GM12878 (cell line): ENCODE results near the gene AUNIP. TPM values are rescaled to one million over a fixed set of nuclear protein-coding genes. Genes with fewer than 3 reads are reported as not detected.
A peak's percentile ranks its signal among the peaks of the same experiment; 100 is the strongest.

Source experiments
- ATAC-seq: fragments of 200-7000 bp; cut with Tn5 transposase; 3 replicates; pipeline ENCODE4 v1.9.1; 2020; ENCODE audit warnings: mild to moderate bottlenecking, moderate library complexity
- BruUV-seq: library from RNA; stranded (reverse); fragments of 400-500 nt; replicated peaks from 2 replicates; lab custom pipeline; 2021; lab: Mats Ljungman, UMichigan
- CTCF ChIA-PET: fragments of 300-600 bp; sonication (Branson Sonifier 250); formaldehyde crosslinking; extraction: SDS; loops from one replicate; lab custom pipeline; 2021; ENCODE audit warnings: inconsistent platforms; lab: Yijun Ruan, JAX
- POLR2A ChIA-PET: fragments of 350-600 bp; formaldehyde crosslinking; extraction: SDS; loops from one replicate; lab custom pipeline; 2021; ENCODE audit warnings: inconsistent platforms; lab: Charles Lee
- RAD21 ChIA-PET: fragments of 300-600 bp; sonication (Branson Sonifier 250); formaldehyde crosslinking; loops from one replicate; lab custom pipeline; 2023; ENCODE audit warnings: antibody characterized with exemption; ENCODE audit not compliant: unreplicated experiment; lab: Charles Lee
- SMC1A ChIA-PET: fragments of 300-600 bp; sonication (Branson Sonifier 250); formaldehyde crosslinking; loops from one replicate; lab custom pipeline; 2023; ENCODE audit not compliant: unreplicated experiment, uncharacterized antibody; lab: Charles Lee
- DNase-seq: peaks from one replicate; pipeline ENCODE4 v3.0.0-alpha.2; 2011; ENCODE audit warnings: low read depth, low spot score
- FAIRE-seq: peaks from 3 replicates; lab custom pipeline; 2011; peaks lifted over from hg19 to GRCh38; lab: Jason Lieb, UNC
- H2AFZ ChIP-seq: 2 replicates; pipeline ENCODE4 v1.6.0; 2011; ENCODE audit warnings: low read depth, low read length, control low read depth; ENCODE audit not compliant: control insufficient read depth
- H3K27ac ChIP-seq: 2 replicates; pipeline ENCODE4 v1.5.1; 2011; ENCODE audit warnings: control low read depth; ENCODE audit not compliant: control insufficient read depth, insufficient read depth
- H3K27me3 ChIP-seq, 2 experiments: replicated peaks in 1 of 2; 2 replicates each; pipeline versions ENCODE4 v1.6.0 to v1.6.1; 2011; ENCODE audit warnings: low read length in 1 of 2; ENCODE audit not compliant: control insufficient read depth in 2 of 2, insufficient read depth in 2 of 2
- H3K36me3 ChIP-seq, 2 experiments: 2 replicates each; pipeline ENCODE4 v1.5.1; 2011; ENCODE audit warnings: low read length in 1 of 2; ENCODE audit not compliant: control insufficient read depth in 2 of 2, insufficient read depth in 2 of 2
- H3K4me1 ChIP-seq: 2 replicates; pipeline ENCODE4 v1.6.1; 2011; ENCODE audit warnings: mild to moderate bottlenecking, low read length, moderate library complexity, mixed read lengths; ENCODE audit not compliant: control insufficient read depth, insufficient read depth
- H3K4me2 ChIP-seq: 2 replicates; pipeline ENCODE4 v1.6.0; 2011; ENCODE audit warnings: control low read depth; ENCODE audit not compliant: control insufficient read depth, insufficient read depth
- H3K4me3 ChIP-seq: fragments of 200-600 bp; sonication (generic); 2 replicates; pipeline ENCODE4 v1.5.1; 2016
- H3K79me2 ChIP-seq: 2 replicates; pipeline ENCODE4 v1.6.0; 2011; ENCODE audit warnings: low read length; ENCODE audit not compliant: control insufficient read depth, insufficient read depth
- H3K9ac ChIP-seq: 2 replicates; pipeline ENCODE4 v1.8.0; 2011; ENCODE audit warnings: low read length, control low read depth, mixed read lengths; ENCODE audit not compliant: control insufficient read depth, insufficient read depth
- H3K9me3 ChIP-seq: replicated peaks from 3 replicates; pipeline ENCODE4 v1.5.1; 2011; ENCODE audit warnings: mild to moderate bottlenecking, low read length; ENCODE audit not compliant: control insufficient read depth, insufficient read depth
- H4K20me1 ChIP-seq: 2 replicates; pipeline ENCODE4 v1.6.0; 2011; ENCODE audit not compliant: control insufficient read depth, insufficient read depth
- DPF2 ChIP-seq: fragments of 450-650 bp; IDR thresholded peaks from 2 replicates; pipeline ENCODE4 v1.6.1; 2017; ENCODE audit warnings: mild to moderate bottlenecking
- GATAD2B ChIP-seq: fragments of 450-650 bp; conservative IDR thresholded peaks from 2 replicates; pipeline ENCODE4 v1.6.1; 2017; ENCODE audit warnings: low read depth, mild to moderate bottlenecking, moderate library complexity
- IKZF1 ChIP-seq: fragments of 450-650 bp; conservative IDR thresholded peaks from 2 replicates; pipeline ENCODE4 v1.6.1; 2017; ENCODE audit warnings: antibody characterized with exemption, mild to moderate bottlenecking
- IKZF2 ChIP-seq, 2 experiments: fragments of 450-650 bp; IDR thresholded peaks; 2 replicates each; pipeline ENCODE4 v1.6.1; 2017; ENCODE audit warnings: mild to moderate bottlenecking in 2 of 2, moderate library complexity in 2 of 2
- LARP7 ChIP-seq: fragments of 450-650 bp; IDR thresholded peaks from 2 replicates; pipeline ENCODE4 v1.6.1; 2017; ENCODE audit warnings: mild to moderate bottlenecking
- MEF2B ChIP-seq: fragments of 450-650 bp; IDR thresholded peaks from 2 replicates; pipeline ENCODE4 v1.6.1; 2018; ENCODE audit warnings: mild to moderate bottlenecking, moderate library complexity; ENCODE audit not compliant: partially characterized antibody, poor library complexity, severe bottlenecking
- MTA2 ChIP-seq: fragments of 450-650 bp; IDR thresholded peaks from 2 replicates; pipeline ENCODE4 v1.6.1; 2016; ENCODE audit warnings: low read depth, mild to moderate bottlenecking, moderate library complexity
- RUNX3 ChIP-seq: IDR thresholded peaks from 2 replicates; pipeline ENCODE4 v1.6.1; 2012; ENCODE audit warnings: low read length, inconsistent platforms
- SPI1 ChIP-seq: IDR thresholded peaks from 2 replicates; pipeline ENCODE4 v1.6.1; 2011; ENCODE audit warnings: low read depth, mild to moderate bottlenecking, low read length, moderate library complexity, borderline replicate concordance; ENCODE audit not compliant: insufficient read depth
- SRF ChIP-seq, 2 experiments: IDR thresholded peaks; 2 replicates each; pipeline ENCODE4 v1.6.1; 2011; ENCODE audit warnings: low read depth in 2 of 2, low read length in 2 of 2, mild to moderate bottlenecking in 1 of 2, moderate library complexity in 1 of 2
- ZNF274 ChIP-seq: IDR thresholded peaks from one replicate; pipeline ENCODE4 v1.8.0; 2011; ENCODE audit not compliant: insufficient read length, insufficient read depth
- WGBS: methylation state at CpG from one replicate; pipeline ENCODE4 v1.1.6; 2016; ENCODE audit warnings: low lambda C conversion rate; ENCODE audit not compliant: insufficient replicate concordance, insufficient coverage; ENCODE audit errors: missing lambda C conversion rate; 5-methylcytosine and 5-hydroxymethylcytosine counted together
- in situ Hi-C: fragments of 300-500 bp; cut with MboI; formaldehyde crosslinking; loops from 9 replicates; pipeline ENCODE4 v1.14.3; 2018; ENCODE audit warnings: mixed read lengths
- intact Hi-C: fragments of 100-400 bp; cut with micrococcal nuclease; formaldehyde crosslinking; loops from one replicate; pipeline ENCODE4 v1.14.2; 2022; ENCODE audit not compliant: unreplicated experiment
- polyA plus RNA-seq, 11 experiments: library from polyadenylated mRNA; depleted of rRNA in 4 of 11; unstranded in 6 of 11; stranded (reverse) in 5 of 11; fragments of >200 nt; fragmentation: Nextera tagmentation in 4 of 11; fragmentation: Illumina TruSeq in 1 of 11; extraction: Ambion mirVana in 4 of 11; extraction: Trizol in 1 of 11; gene quantifications; 1 replicate in 1 of 11; 2 replicates in 10 of 11; pipeline versions ENCODE4 v1.2.1 to v1.2.3, GENCODE V29; 2011 to 2016; ENCODE audit warnings: inconsistent platforms in 2 of 11, missing spikeins in 2 of 11, low read depth in 1 of 11
- total RNA-seq, 4 experiments: library from RNA; depleted of rRNA in 3 of 4; stranded (reverse); fragments of >200 nt in 3 of 4; fragmentation: Illumina TruSeq in 1 of 4; extraction: Trizol in 1 of 4; gene quantifications; 2 replicates each; pipeline versions ENCODE4 v1.2.1 to v1.2.3, GENCODE V29; 2013 to 2021
- TF ChIP-seq, protein P1 (sequence below): IDR thresholded peaks from 2 replicates; pipeline ENCODE4 v1.6.1; 2011; ENCODE audit warnings: borderline replicate concordance, low read depth, mild to moderate bottlenecking, moderate library complexity, low read length; ENCODE audit not compliant: insufficient read depth, poor library complexity, severe bottlenecking
- TF ChIP-seq, protein P2 (sequence below): fragments of 450-650 bp; IDR thresholded peaks from 2 replicates; pipeline ENCODE4 v1.6.1; 2018; ENCODE audit warnings: mild to moderate bottlenecking, low read depth, moderate library complexity; ENCODE audit not compliant: partially characterized antibody

AUNIP gene
- total and polyA plus RNA-seq, 10 of the 15 experiments (the other 5 are each of a cell fraction or from before 2014, with no cell fraction given) = 3.9 to 20.0 (median 12.7) TPM

DNA sequence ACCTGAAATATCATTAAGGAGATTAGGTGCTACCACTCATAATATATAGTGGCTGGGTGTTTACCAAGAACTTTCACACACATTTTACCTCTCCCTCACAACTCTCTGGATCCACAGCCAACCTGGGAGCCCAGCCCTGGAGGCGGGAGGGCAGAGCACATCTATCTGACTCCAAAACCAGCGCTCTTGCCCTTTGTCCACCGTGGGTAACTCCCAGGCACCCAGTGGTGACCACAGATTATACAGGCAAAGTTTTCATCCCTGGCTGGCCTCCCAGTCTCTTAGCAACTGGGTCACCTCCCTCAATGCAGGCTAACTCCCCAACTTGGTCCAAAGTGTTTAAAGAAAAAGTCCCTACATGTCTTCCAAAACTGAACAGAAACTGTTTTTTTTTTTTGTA, 13.9 kb upstream of the AUNIP start:
- ChIA-PET POLR2A (interaction anchor here (1.0 kb wide), 1 partner anchor 51 kb away, joined by 4 read pairs; no protein-coding TSS in a partner anchor), CTCF (no interaction called here), SMC1A (no interaction called here), RAD21 (no interaction called here)
- in situ Hi-C loops (no loop called here), intact Hi-C loops (no loop called here)
- TF ChIP-seq LARP7 (no peak), IKZF1 (peak; percentile 48), ZNF274 (no peak)
- TF ChIP-seq, protein P1, sequence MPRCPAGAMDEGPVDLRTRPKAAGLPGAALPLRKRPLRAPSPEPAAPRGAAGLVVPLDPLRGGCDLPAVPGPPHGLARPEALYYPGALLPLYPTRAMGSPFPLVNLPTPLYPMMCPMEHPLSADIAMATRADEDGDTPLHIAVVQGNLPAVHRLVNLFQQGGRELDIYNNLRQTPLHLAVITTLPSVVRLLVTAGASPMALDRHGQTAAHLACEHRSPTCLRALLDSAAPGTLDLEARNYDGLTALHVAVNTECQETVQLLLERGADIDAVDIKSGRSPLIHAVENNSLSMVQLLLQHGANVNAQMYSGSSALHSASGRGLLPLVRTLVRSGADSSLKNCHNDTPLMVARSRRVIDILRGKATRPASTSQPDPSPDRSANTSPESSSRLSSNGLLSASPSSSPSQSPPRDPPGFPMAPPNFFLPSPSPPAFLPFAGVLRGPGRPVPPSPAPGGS = no peak
- BruUV-seq = TSS peak; percentile 46
- H3K79me2 ChIP-seq = peaks cover 9% of the 10 kb centered on the region
- peak overlapping the region; percentile 36; the same call in 1 of the 2 replicates for H3K27ac ChIP-seq
- no peak overlapping the region for H3K9ac ChIP-seq
- FAIRE-seq (no peak), DNase-seq (no peak), ATAC-seq (peak; percentile 60)
- no peaks in the 10 kb centered on the region; a peak in 1 of 4 replicates for H3K27me3 ChIP-seq
- no peak overlapping the region for H2AFZ ChIP-seq
- peak overlapping the region; percentile 60 for H3K4me2 ChIP-seq
- H4K20me1 ChIP-seq = no peaks in the 10 kb centered on the region
- H3K4me3 ChIP-seq = peak overlapping the region; percentile 19; the same call in 1 of the 2 replicates
- 71% methylated on average over 3 of the region's 3 CpGs for WGBS
- H3K36me3 ChIP-seq = no peaks in the 10 kb centered on the region
- peaks cover 34% of the 10 kb centered on the region for H3K4me1 ChIP-seq
- no peaks in the 10 kb centered on the region for H3K9me3 ChIP-seq

DNA sequence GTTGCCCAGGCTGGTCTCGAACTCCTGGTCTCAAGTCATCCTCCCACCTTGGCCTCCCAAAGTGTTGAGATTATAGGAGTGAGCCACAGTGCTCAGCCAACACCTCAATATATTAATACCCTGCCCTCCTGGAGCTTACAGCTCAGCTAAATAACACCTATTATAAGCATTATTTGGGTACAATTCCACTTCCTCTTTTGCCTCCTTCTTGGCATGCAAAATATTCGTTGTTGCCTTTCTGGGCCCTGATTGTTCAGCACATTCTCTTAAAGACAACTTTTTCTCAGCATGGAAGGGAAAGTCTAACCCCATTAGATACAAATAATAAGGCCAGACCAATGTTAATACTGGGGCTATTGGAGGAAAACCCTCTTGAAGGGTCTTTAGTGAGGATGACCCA, 13.5 kb upstream of the AUNIP start:
- intact Hi-C loops (no loop called here), in situ Hi-C loops (no loop called here)
- H3K4me1 ChIP-seq = peaks cover 34% of the 10 kb centered on the region
- H3K9ac ChIP-seq = no peak overlapping the region
- no peaks in the 10 kb centered on the region for H3K9me3 ChIP-seq
- H2AFZ ChIP-seq = no peak overlapping the region
- peaks cover 9% of the 10 kb centered on the region for H3K79me2 ChIP-seq
- 56% methylated on average over 2 of the region's 2 CpGs for WGBS
- POLR2A ChIA-PET = interaction anchor here (1.0 to 1.2 kb wide), 2 partner anchors 51 to 52 kb away, joined by 4 to 5 read pairs; no protein-coding TSS in a partner anchor
- peak overlapping the region; percentile 19; the same call in 1 of the 2 replicates for H3K4me3 ChIP-seq
- RAD21 ChIA-PET = no interaction called here
- SMC1A ChIA-PET = interaction anchor here (1.0 kb wide), 1 partner anchor 16 kb away, joined by 3 read pairs; no protein-coding TSS in a partner anchor
- DNase-seq = no peak
- H3K27me3 ChIP-seq = no peaks in the 10 kb centered on the region; a peak in 1 of 4 replicates
- H4K20me1 ChIP-seq = no peaks in the 10 kb centered on the region
- no peak for FAIRE-seq
- peak overlapping the region; percentile 60; the same call in 1 of the 2 replicates for H3K4me2 ChIP-seq
- H3K36me3 ChIP-seq = no peaks in the 10 kb centered on the region
- CTCF ChIA-PET = interaction anchor here (1.1 kb wide), 1 partner anchor 23 kb away, joined by 4 read pairs; no protein-coding TSS in a partner anchor
- no TSS peak for BruUV-seq
- ATAC-seq = peak; percentile 44
- peak overlapping the region; percentile 36; the same call in 1 of the 2 replicates for H3K27ac ChIP-seq
- TF ChIP-seq GATAD2B (0 out of 2 replicates have a peak, but pooled peaks have one; percentile 30), MTA2 (0 out of 2 replicates have a peak, but pooled peaks have one; percentile 28), SRF (IDR thresholded peaks at IDR 0.05; ENCODE audit: low read depth in 2 of 2, low read length in 2 of 2) (no peak), DPF2 (0 out of 2 replicates have a peak, but pooled peaks have one; percentile 38), SPI1 (peak; percentile 98), RUNX3 (no peak), MEF2B (peak; percentile 34), IKZF2 (IDR thresholded peaks at IDR 0.05) (0 out of 4 replicates have a peak, but pooled peaks have one; percentile 10 to 12)
- TF ChIP-seq, protein P2, sequence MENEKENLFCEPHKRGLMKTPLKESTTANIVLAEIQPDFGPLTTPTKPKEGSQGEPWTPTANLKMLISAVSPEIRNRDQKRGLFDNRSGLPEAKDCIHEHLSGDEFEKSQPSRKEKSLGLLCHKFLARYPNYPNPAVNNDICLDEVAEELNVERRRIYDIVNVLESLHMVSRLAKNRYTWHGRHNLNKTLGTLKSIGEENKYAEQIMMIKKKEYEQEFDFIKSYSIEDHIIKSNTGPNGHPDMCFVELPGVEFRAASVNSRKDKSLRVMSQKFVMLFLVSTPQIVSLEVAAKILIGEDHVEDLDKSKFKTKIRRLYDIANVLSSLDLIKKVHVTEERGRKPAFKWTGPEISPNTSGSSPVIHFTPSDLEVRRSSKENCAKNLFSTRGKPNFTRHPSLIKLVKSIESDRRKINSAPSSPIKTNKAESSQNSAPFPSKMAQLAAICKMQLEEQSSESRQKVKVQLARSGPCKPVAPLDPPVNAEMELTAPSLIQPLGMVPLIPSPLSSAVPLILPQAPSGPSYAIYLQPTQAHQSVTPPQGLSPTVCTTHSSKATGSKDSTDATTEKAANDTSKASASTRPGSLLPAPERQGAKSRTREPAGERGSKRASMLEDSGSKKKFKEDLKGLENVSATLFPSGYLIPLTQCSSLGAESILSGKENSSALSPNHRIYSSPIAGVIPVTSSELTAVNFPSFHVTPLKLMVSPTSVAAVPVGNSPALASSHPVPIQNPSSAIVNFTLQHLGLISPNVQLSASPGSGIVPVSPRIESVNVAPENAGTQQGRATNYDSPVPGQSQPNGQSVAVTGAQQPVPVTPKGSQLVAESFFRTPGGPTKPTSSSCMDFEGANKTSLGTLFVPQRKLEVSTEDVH = no peak
